Right renal pelvis (tissue), 4 donors: ENCODE data around the gene FMOD. TPM values are rescaled to one million over a fixed set of nuclear protein-coding genes. Genes with fewer than 3 reads are reported as not detected.
"Not testable (repeated sequence)": the region's sequence is repeated elsewhere in the genome, so short reads cannot be mapped to it uniquely, and the experiment has no call there.

Experiments
- DNase-seq, 4 donors: peaks; one replicate each; pipeline ENCODE4 v3.0.0-alpha.2; 2013; ENCODE audit warnings: low read depth in 4 of 4, low spot score in 3 of 4, missing footprints in 1 of 4
- polyA plus RNA-seq, 4 donors: library from polyadenylated mRNA; unstranded; fragments of 120-200 nt; gene quantifications; one replicate each; pipeline ENCODE4 v1.2.1, GENCODE V29; 2013; ENCODE audit not compliant: insufficient read length in 4 of 4

FMOD gene
- polyA plus RNA-seq, 4 donors, result 45.5 to 58.0 (median 55.7) TPM

- DNase-seq, result no peak
Observed at GRCh38 chr1:203308328-203308922, 42.5 kb downstream of the FMOD start.

GRCh38 chr1:203307641-203308126 lies 43.2 kb downstream of the FMOD start:
- DNase-seq, result no peak

GRCh38 chr1:203306965-203307541 lies 43.9 kb downstream of the FMOD start:
- DNase-seq, result no peak

GRCh38 chr1:203306089-203306964 lies 44.6 kb downstream of the FMOD start:
- DNase-seq, result no peak

GRCh38 chr1:203305809-203306088 lies 45.2 kb downstream of the FMOD start:
- DNase-seq, result no peak

GRCh38 chr1:203304919-203305808 lies 45.8 kb downstream of the FMOD start, which contains the start of gene BTG2:
Gene BTG2, plus strand, starts transcription at chr1:203305519. Its CDS starts 88 bp downstream, at chr1:203305607.
- peak in 2 of 4 donors; percentile 83 to 86 for DNase-seq

GRCh38 chr1:203304391-203304918 lies 46.5 kb downstream of the FMOD start:
- no peak for DNase-seq

- DNase-seq, result no peak
Observed at GRCh38 chr1:203302894-203303293, 48.0 kb downstream of the FMOD start.

- DNase-seq, result no peak
Observed at GRCh38 chr1:203302456-203302855, 48.5 kb downstream of the FMOD start.

- DNase-seq, result no peak
Observed at GRCh38 chr1:203301331-203301668, 49.6 kb downstream of the FMOD start.

- no peak for DNase-seq
Observed at GRCh38 chr1:203300441-203301330, 50.2 kb downstream of the FMOD start.

GRCh38 chr1:203299719-203300429 lies 51.0 kb downstream of the FMOD start:
- DNase-seq, result not testable (repeated sequence)

- DNase-seq, result no peak
Observed at GRCh38 chr1:203299169-203299568, 51.8 kb downstream of the FMOD start.

GRCh38 chr1:203296460-203297073 lies 54.4 kb downstream of the FMOD start:
- no peak for DNase-seq

GRCh38 chr1:203295796-203296195 lies 55.1 kb downstream of the FMOD start:
- no peak for DNase-seq

- DNase-seq, result no peak
Observed at GRCh38 chr1:203291201-203292096, 59.5 kb downstream of the FMOD start.
